Loucy (cell line): Measurements from ENCODE around the gene CCDC88A.

Experiments used
- CTCF ChIP-seq: fragments of 200-600 bp; sonication (generic); conservative IDR thresholded peaks from 2 replicates; pipeline ENCODE4 v1.5.1; 2014; ENCODE audit warnings: mild to moderate bottlenecking, antibody characterized with exemption, low read length
- EZH2phosphoT487 ChIP-seq: fragments of 200-600 bp; IDR thresholded peaks from 2 replicates; pipeline ENCODE4 v1.6.1; 2018; ENCODE audit warnings: antibody characterized with exemption, mild to moderate bottlenecking, moderate library complexity, borderline replicate concordance

GRCh38 chr2:55441280-55441892 is 21.7 kb upstream of the CCDC88A start:
- no peak for TF ChIP-seq CTCF
- TF ChIP-seq EZH2phosphoT487: no peak
